ENCODE results near the gene SEC14L1.

The SEC14L1 gene

DNA sequence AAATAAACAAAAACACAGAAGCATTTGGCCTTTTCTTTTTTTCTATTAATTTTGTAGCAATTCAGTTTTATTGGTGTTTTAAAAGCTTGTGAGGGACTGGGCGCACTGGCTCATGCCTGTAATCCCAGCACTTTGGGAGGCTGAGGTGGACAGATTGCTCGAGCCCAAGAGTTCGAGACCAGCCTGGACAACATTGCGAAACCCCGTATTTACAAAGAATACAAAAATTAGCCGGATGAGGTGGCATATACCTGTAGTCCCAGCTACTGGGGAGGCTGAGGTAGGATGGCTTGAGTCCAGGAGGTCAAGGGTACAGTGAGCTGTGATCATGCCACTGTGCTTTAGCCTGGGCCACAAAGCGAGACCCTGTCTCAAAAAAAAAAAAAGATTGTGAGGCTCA lies 53.4 kb downstream of the SEC14L1 start:
- Histone ChIP-seq H3K27me3 (ENCODE audit: control insufficient read depth, insufficient read depth, low read length) (no peaks in the 10 kb centered on the region), H3K9ac (ENCODE audit: low read length) (no peak overlapping the region), H3K4me1 (ENCODE audit: control insufficient read depth, insufficient read depth, low read length) (no peaks in the 10 kb centered on the region), H3K36me3 (ENCODE audit: control insufficient read depth, insufficient read depth, low read length) (peaks cover 20% of the 10 kb centered on the region), H3K4me3 (ENCODE audit: low read length) (no peak overlapping the region), H3K9me3 (ENCODE audit: control insufficient read depth, low read length) (no peaks in the 10 kb centered on the region)

DNA sequence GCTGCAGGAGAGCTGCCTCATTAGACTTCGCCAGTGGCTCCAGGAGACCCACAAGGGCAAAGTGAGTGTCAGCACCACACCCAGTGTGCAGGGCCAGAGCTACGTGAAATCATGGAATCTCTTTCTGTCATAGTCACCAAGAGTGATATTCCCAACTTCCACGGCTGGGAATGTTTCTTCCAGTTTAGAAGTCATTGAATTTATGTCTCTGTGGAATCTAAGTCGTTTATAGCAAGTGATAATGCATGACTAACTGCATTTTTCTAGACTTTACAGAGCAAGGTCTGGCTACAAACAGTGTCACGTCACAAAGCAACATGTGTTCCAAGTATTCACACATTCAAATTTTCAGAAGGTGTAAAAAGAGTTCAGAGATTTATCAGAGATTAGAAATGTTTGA lies 55.5 kb downstream of the SEC14L1 start:
- H3K9me3 ChIP-seq (ENCODE audit: control insufficient read depth, low read length) = no peaks in the 10 kb centered on the region
- H3K27me3 ChIP-seq (ENCODE audit: control insufficient read depth, insufficient read depth, low read length) = no peaks in the 10 kb centered on the region
- H3K4me1 ChIP-seq (ENCODE audit: control insufficient read depth, insufficient read depth, low read length) = no peaks in the 10 kb centered on the region
- H3K36me3 ChIP-seq (ENCODE audit: control insufficient read depth, insufficient read depth, low read length) = peaks cover 33% of the 10 kb centered on the region
- no peak overlapping the region for H3K4me3 ChIP-seq (ENCODE audit: low read length)
- no peak overlapping the region for H3K9ac ChIP-seq (ENCODE audit: low read length)

DNA sequence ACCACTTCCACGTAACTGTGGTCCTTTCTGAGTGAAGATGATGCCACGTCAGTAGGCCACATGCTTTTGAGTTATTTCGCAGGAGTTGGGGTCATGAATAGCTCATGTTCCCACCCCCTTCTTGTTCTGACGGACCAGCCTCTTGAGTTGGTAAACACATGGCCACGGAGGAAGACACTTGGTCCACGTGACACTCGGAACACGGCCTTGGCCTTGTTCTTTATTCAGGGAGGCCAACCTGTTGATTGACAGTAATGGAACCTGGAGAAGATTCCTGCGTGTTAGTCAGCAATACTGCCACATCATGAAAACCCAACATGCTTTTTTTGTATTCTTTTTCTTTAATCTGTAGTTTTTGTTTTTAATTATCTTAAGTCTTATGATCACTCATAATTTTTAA lies 56.3 kb downstream of the SEC14L1 start:
- H3K9me3 ChIP-seq (ENCODE audit: control insufficient read depth, low read length) = no peaks in the 10 kb centered on the region
- no peaks in the 10 kb centered on the region for H3K27me3 ChIP-seq (ENCODE audit: control insufficient read depth, insufficient read depth, low read length)
- H3K36me3 ChIP-seq (ENCODE audit: control insufficient read depth, insufficient read depth, low read length) = peaks cover 41% of the 10 kb centered on the region
- no peak overlapping the region for H3K4me3 ChIP-seq (ENCODE audit: low read length)
- no peaks in the 10 kb centered on the region for H3K4me1 ChIP-seq (ENCODE audit: control insufficient read depth, insufficient read depth, low read length)
- H3K9ac ChIP-seq (ENCODE audit: low read length) = no peak overlapping the region

DNA sequence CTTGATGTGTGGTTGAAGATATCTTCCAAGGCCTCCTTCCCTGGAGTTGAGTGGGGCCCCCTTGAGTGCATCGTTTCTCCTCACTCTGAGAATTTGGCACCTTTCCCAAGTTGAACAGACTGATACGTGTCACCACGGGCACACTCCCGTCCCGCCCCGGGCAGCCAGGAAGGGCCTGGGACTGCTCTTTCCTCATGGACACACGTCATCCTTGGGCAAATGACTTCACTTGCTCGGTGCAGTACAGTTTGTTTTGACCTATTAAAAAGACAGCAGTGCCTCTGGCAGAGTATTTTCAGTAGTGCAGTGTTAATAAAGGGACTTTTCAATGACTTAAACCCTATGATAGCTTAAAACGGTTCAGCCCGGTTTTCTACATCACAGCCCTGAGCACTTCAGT lies 59.9 kb downstream of the SEC14L1 start:
- no peaks in the 10 kb centered on the region for H3K27me3 ChIP-seq (ENCODE audit: control insufficient read depth, insufficient read depth, low read length)
- peaks cover 42% of the 10 kb centered on the region for H3K36me3 ChIP-seq (ENCODE audit: control insufficient read depth, insufficient read depth, low read length)
- no peak overlapping the region for H3K9ac ChIP-seq (ENCODE audit: low read length)
- H3K9me3 ChIP-seq (ENCODE audit: control insufficient read depth, low read length) = no peaks in the 10 kb centered on the region
- no peak overlapping the region for H3K4me3 ChIP-seq (ENCODE audit: low read length)
- H3K4me1 ChIP-seq (ENCODE audit: control insufficient read depth, insufficient read depth, low read length) = no peaks in the 10 kb centered on the region

DNA sequence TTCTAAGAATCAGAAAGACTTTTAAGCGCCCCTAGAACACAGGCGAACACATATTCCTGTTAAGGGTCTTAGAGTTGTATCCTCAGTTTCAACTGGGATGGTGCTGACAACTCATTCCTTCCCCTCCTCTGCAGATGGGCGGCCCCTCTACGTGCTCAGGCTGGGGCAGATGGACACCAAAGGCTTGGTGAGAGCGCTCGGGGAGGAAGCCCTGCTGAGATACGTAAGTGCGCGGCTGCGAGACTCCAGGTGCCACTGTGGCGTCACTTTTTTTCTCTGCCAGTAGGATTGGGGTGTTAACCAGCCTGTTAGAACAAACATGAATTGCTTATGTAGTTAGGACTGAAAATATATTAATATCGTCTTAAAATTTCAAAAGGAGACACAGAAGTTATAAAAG lies 62.7 kb downstream of the SEC14L1 start:
- Histone ChIP-seq H3K27me3 (ENCODE audit: control insufficient read depth, insufficient read depth, low read length) (no peaks in the 10 kb centered on the region), H3K36me3 (ENCODE audit: control insufficient read depth, insufficient read depth, low read length) (peaks cover 29% of the 10 kb centered on the region), H3K4me1 (ENCODE audit: control insufficient read depth, insufficient read depth, low read length) (no peaks in the 10 kb centered on the region), H3K9me3 (ENCODE audit: control insufficient read depth, low read length) (no peaks in the 10 kb centered on the region), H3K9ac (ENCODE audit: low read length) (no peak overlapping the region), H3K4me3 (ENCODE audit: low read length) (no peak overlapping the region)

DNA sequence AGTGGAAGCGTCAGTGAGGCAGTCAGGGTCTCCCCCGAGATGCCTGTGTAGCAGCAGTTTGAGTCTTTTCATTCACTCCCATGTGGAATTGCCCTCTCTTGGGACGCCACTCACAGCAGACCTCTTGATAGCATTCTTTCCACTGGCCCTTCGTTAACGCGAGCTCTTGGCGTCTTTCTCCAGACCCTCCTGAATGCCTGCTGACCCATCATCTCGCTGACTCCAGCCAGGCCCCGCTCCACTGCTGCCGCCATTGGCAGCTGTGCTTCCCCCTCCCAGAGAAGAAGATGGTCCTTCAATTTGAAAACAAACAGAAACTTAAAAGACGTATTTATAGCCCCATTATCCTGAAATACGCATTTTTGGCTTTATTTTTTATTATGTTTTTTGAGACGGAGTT lies 63.1 kb downstream of the SEC14L1 start:
- H3K9me3 ChIP-seq (ENCODE audit: control insufficient read depth, low read length) = no peaks in the 10 kb centered on the region
- H3K4me1 ChIP-seq (ENCODE audit: control insufficient read depth, insufficient read depth, low read length) = peaks cover 1% of the 10 kb centered on the region
- peaks cover 29% of the 10 kb centered on the region for H3K36me3 ChIP-seq (ENCODE audit: control insufficient read depth, insufficient read depth, low read length)
- no peak overlapping the region for H3K9ac ChIP-seq (ENCODE audit: low read length)
- no peaks in the 10 kb centered on the region for H3K27me3 ChIP-seq (ENCODE audit: control insufficient read depth, insufficient read depth, low read length)
- no peak overlapping the region for H3K4me3 ChIP-seq (ENCODE audit: low read length)

DNA sequence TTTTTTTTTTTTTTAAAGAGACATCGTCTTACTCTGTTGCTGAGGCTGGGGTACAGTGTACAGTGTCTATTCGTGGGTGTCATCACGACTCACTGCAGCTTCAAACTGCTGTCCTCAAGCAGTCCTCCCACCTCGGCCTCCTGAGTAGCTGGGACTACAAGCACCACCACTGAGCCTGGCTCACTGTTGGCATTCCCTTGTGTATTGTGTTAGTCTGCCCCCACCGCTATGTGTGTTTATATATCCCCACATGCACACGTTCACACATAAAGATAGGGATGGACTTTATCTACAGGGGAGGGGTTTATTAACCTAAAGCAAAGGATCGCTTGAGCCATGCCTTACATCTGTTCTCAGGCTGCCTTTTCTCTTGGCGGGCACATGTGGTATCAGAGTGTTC lies 63.8 kb downstream of the SEC14L1 start:
- Histone ChIP-seq H3K9me3 (ENCODE audit: control insufficient read depth, low read length) (no peaks in the 10 kb centered on the region), H3K27me3 (ENCODE audit: control insufficient read depth, insufficient read depth, low read length) (no peaks in the 10 kb centered on the region), H3K36me3 (ENCODE audit: control insufficient read depth, insufficient read depth, low read length) (peaks cover 29% of the 10 kb centered on the region), H3K4me1 (ENCODE audit: control insufficient read depth, insufficient read depth, low read length) (peaks cover 6% of the 10 kb centered on the region), H3K9ac (ENCODE audit: low read length) (no peak overlapping the region), H3K4me3 (ENCODE audit: low read length) (no peak overlapping the region)

DNA sequence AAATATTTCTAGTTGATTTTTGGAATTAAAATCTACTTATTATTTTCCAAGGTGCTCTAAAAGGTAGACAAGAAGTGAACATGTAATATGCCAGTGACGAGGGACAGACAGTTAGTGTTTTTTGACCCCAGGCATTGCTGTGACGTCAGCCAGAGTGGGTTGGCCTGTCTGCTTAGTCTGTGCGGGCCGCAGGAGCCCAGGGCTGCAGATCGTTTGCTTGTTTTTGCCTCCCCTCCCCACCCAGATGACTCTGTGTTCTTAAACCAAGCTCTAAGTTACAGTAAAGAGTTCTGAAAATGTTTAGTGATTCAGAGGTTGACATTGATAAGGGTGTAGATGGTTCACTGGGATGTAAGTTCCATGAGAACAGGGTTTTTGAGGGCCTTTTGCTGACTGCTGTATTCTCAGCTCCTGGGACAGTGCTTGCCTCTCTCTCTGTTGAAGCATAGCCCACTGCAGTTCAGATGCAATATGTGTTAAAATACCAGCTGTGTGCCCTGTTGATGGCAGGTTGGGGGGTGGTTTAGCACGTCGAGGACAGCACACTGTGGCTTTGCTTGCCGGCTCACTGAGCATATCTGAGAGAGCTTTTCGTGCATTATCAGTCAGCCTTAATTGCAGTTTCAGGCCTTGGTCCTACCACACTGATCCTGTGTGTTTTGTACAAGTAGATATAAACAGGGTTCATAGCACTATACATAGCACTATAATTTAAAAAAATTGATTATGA lies 64.8 kb downstream of the SEC14L1 start:
- H3K4me3 ChIP-seq (ENCODE audit: low read length) = no peak overlapping the region
- no peaks in the 10 kb centered on the region for H3K9me3 ChIP-seq (ENCODE audit: control insufficient read depth, low read length)
- peaks cover 11% of the 10 kb centered on the region for H3K4me1 ChIP-seq (ENCODE audit: control insufficient read depth, insufficient read depth, low read length)
- no peaks in the 10 kb centered on the region for H3K27me3 ChIP-seq (ENCODE audit: control insufficient read depth, insufficient read depth, low read length)
- no peak overlapping the region for H3K9ac ChIP-seq (ENCODE audit: low read length)
- peaks cover 31% of the 10 kb centered on the region for H3K36me3 ChIP-seq (ENCODE audit: control insufficient read depth, insufficient read depth, low read length)

DNA sequence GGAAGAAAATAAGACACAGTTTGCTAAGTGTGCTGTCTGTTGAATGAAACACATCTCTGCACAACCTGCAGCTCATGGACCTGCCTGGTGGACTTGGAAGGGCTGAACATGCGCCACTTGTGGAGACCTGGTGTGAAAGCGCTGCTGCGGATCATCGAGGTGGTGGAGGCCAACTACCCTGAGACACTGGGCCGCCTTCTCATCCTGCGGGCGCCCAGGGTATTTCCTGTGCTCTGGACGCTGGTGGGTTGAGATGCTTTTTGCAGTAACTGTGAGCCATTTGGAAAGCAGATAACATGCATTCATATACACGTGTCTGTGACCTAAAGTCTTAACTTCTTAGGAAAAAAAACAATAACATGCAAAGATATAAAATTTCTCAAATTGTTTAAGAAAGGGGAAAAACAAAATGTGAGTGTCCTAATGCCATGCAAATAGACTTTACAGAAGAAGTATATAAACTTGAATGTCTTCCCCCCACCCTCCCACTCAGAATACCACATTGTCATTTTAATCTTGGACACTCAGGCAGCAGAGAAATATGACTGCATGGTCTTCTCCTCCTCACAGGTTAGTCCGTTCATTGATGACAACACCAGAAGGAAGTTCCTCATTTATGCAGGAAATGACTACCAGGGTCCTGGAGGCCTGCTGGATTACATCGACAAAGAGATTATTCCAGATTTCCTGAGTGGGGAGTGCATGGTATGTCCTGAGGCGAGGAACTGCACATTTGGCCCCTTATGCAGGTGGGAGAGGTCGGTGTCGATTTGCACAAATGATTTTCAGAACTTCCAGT lies 65.6 kb downstream of the SEC14L1 start:
- H3K9ac ChIP-seq (ENCODE audit: low read length) = no peak overlapping the region

DNA sequence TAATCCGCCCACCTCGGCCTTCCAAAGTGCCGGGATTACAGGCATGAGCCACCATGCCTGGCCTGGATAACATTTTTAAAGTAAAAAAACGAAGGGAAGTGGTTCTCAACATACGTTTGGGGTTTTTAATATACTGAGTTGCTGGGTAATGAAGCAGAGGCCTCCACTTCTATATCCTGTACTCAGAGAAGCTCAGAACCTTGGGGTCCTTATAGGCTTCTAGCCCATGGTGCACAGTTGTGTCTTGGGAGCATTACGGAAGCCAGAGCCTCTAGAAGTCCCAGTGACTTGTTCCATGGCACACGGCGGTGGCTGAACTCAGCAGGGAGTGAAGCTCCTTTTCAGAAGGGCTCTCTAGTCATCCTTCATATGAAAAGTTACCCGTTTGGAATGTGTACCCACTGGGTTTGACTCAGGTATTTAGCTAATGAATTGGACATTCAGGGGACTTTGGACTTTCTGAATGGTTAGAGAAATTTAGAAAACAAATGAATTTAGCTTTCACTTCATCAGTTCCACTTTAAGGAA lies 67.0 kb downstream of the SEC14L1 start:
- Histone ChIP-seq H3K4me1 (ENCODE audit: control insufficient read depth, insufficient read depth, low read length) (peaks cover 11% of the 10 kb centered on the region), H3K4me3 (ENCODE audit: low read length) (no peak overlapping the region), H3K9me3 (ENCODE audit: control insufficient read depth, low read length) (no peaks in the 10 kb centered on the region), H3K27me3 (ENCODE audit: control insufficient read depth, insufficient read depth, low read length) (no peaks in the 10 kb centered on the region), H3K9ac (ENCODE audit: low read length) (no peak overlapping the region), H3K36me3 (ENCODE audit: control insufficient read depth, insufficient read depth, low read length) (peaks cover 19% of the 10 kb centered on the region)

More for the DNA sequence above, 65.6 kb downstream of the SEC14L1 start:
- Histone ChIP-seq H3K36me3 (ENCODE audit: control insufficient read depth, insufficient read depth, low read length) (peaks cover 26% of the 10 kb centered on the region), H3K9me3 (ENCODE audit: control insufficient read depth, low read length) (no peaks in the 10 kb centered on the region), H3K4me1 (ENCODE audit: control insufficient read depth, insufficient read depth, low read length) (peaks cover 11% of the 10 kb centered on the region), H3K4me3 (ENCODE audit: low read length) (no peak overlapping the region), H3K27me3 (ENCODE audit: control insufficient read depth, insufficient read depth, low read length) (no peaks in the 10 kb centered on the region)

DNA sequence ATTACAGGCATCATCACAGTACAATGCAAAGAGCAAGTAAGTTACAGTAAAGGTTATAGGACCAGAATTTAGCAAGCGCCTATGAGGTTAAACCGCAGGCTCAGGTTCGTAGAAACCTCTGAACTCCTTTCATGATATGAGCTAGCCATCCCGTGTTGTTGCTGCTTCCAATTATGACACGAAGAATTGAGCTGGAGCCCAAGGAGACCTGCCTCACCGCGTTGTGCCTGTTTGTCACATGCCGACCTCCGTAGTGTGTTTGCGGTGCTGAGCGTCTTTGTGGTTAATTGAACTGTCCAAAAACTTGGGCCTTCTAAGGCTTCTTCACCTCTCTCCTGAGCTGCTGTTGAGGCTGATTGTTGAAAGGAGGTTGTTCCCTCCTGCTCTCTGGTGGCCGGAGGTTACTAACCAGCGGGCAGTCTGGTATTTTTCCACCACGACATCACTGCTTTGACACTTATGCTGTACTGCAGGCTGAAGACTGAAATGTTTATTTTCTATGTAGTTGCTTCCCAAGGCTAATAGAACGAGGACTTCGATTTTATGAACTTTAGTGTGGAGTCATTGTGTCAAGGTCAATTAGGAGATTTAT lies 67.5 kb downstream of the SEC14L1 start:
- Histone ChIP-seq H3K4me3 (ENCODE audit: low read length) (no peak overlapping the region), H3K9me3 (ENCODE audit: control insufficient read depth, low read length) (no peaks in the 10 kb centered on the region), H3K36me3 (ENCODE audit: control insufficient read depth, insufficient read depth, low read length) (peaks cover 19% of the 10 kb centered on the region), H3K9ac (ENCODE audit: low read length) (no peak overlapping the region), H3K27me3 (ENCODE audit: control insufficient read depth, insufficient read depth, low read length) (no peaks in the 10 kb centered on the region), H3K4me1 (ENCODE audit: control insufficient read depth, insufficient read depth, low read length) (peaks cover 11% of the 10 kb centered on the region)

DNA sequence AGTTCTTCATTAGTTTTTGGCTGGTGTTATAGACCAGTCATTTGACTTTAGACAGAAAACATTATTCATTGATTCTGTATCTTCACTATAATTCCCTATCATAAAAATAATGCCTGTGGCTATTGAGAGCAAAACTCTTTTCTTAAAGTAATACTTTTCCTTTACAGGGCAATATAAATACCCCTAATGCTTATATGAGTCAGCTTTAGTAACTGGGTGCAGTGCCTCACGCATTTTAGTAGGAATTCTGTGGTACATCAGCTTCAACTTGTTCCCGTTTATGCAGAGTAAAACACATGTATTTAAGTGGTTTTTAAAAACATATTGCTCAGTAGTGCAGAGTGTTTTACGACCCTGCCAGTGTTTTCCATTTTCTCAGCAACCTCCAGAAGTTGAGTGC lies 68.1 kb downstream of the SEC14L1 start:
- Histone ChIP-seq H3K4me3 (ENCODE audit: low read length) (no peak overlapping the region), H3K9ac (ENCODE audit: low read length) (no peak overlapping the region), H3K36me3 (ENCODE audit: control insufficient read depth, insufficient read depth, low read length) (peaks cover 17% of the 10 kb centered on the region), H3K9me3 (ENCODE audit: control insufficient read depth, low read length) (no peaks in the 10 kb centered on the region), H3K4me1 (ENCODE audit: control insufficient read depth, insufficient read depth, low read length) (peaks cover 11% of the 10 kb centered on the region), H3K27me3 (ENCODE audit: control insufficient read depth, insufficient read depth, low read length) (no peaks in the 10 kb centered on the region)

Data from mucosa of stomach (tissue), 1 donor.